Hepatocyte (in vitro differentiated cells): ENCODE data around the gene E2F3. TPM values are rescaled to one million over a fixed set of nuclear protein-coding genes. Genes with fewer than 3 reads are reported as not detected.

ENCODE experiments used
- DNase-seq: peaks from one replicate; pipeline ENCODE4 v3.0.0-alpha.2; 2016; ENCODE audit warnings: low spot score
- H2AFZ ChIP-seq: fragments of 200-600 bp; sonication (generic); 2 replicates; pipeline ENCODE4 v1.6.0; 2016; ENCODE audit warnings: antibody characterized with exemption, mild to moderate bottlenecking
- H3K27ac ChIP-seq: fragments of 200-600 bp; sonication (generic); 2 replicates; pipeline ENCODE4 v1.5.1; 2016; ENCODE audit warnings: mild to moderate bottlenecking
- H3K27me3 ChIP-seq: fragments of 200-600 bp; sonication (generic); 2 replicates; pipeline ENCODE4 v1.6.1; 2016
- H3K36me3 ChIP-seq: fragments of 200-600 bp; sonication (generic); replicated peaks from 2 replicates; pipeline ENCODE4 v1.5.1; 2016; ENCODE audit warnings: low read depth; ENCODE audit not compliant: insufficient read depth
- H3K4me1 ChIP-seq: fragments of 200-600 bp; sonication (generic); 2 replicates; pipeline ENCODE4 v1.5.1; 2016; ENCODE audit warnings: mild to moderate bottlenecking, moderate library complexity; ENCODE audit not compliant: insufficient read depth
- H3K4me2 ChIP-seq: fragments of 200-600 bp; sonication (generic); 2 replicates; pipeline ENCODE4 v1.6.0; 2016
- H3K4me3 ChIP-seq: fragments of 200-600 bp; sonication (generic); 2 replicates; pipeline ENCODE4 v1.5.1; 2016; ENCODE audit warnings: mild to moderate bottlenecking
- H3K79me2 ChIP-seq: fragments of 200-600 bp; sonication (generic); 2 replicates; pipeline ENCODE4 v1.6.0; 2017; ENCODE audit warnings: mild to moderate bottlenecking
- H3K9me2 ChIP-seq: fragments of 200-600 bp; sonication (generic); replicated peaks from 2 replicates; pipeline ENCODE4 v1.6.0; 2017; ENCODE audit warnings: mild to moderate bottlenecking; ENCODE audit not compliant: insufficient read depth
- H3K9me3 ChIP-seq: fragments of 200-600 bp; sonication (generic); 2 replicates; pipeline ENCODE4 v1.5.1; 2016; ENCODE audit warnings: low read depth, mild to moderate bottlenecking
- H4K20me1 ChIP-seq: fragments of 200-600 bp; sonication (generic); 2 replicates; pipeline ENCODE4 v1.6.0; 2016; ENCODE audit warnings: mild to moderate bottlenecking; ENCODE audit not compliant: insufficient read depth, poor library complexity, severe bottlenecking
- EZH2 ChIP-seq: fragments of 200-600 bp; sonication (generic); IDR thresholded peaks from 2 replicates; pipeline ENCODE4 v1.6.1; 2016; ENCODE audit warnings: antibody characterized with exemption, mild to moderate bottlenecking, borderline replicate concordance
- EZH2phosphoT487 ChIP-seq: fragments of 200-600 bp; sonication (generic); IDR thresholded peaks from one replicate; pipeline ENCODE4 v1.6.1; 2018; ENCODE audit warnings: antibody characterized with exemption, mild to moderate bottlenecking, low read depth, moderate library complexity; ENCODE audit not compliant: unreplicated experiment, severe bottlenecking
- WGBS: methylation state at CpG from one replicate; pipeline ENCODE4 v1.1.6; 2016; ENCODE audit warnings: low lambda C conversion rate; ENCODE audit errors: missing lambda C conversion rate; 5-methylcytosine and 5-hydroxymethylcytosine counted together
- polyA plus RNA-seq: library from polyadenylated mRNA; unstranded; fragments of >200 nt; fragmentation: Nextera tagmentation; extraction: Ambion mirVana; gene quantifications from 2 replicates; pipeline ENCODE4 v1.2.1, GENCODE V29; 2016
- total RNA-seq: library from RNA; depleted of rRNA; stranded (reverse); fragments of >200 nt; gene quantifications from 2 replicates; pipeline ENCODE4 v1.2.3, GENCODE V29; 2014
- TF ChIP-seq, protein P1 (sequence below): fragments of 200-600 bp; sonication (generic); IDR thresholded peaks from 2 replicates; pipeline ENCODE4 v1.5.1; 2016; ENCODE audit warnings: antibody characterized with exemption, mild to moderate bottlenecking; ENCODE audit not compliant: poor library complexity

E2F3 gene
- total and polyA plus RNA-seq, 2 experiments from 2014 or later: 8.4 to 13.3 TPM

- no peaks in the 10 kb centered on the region for H3K27me3 ChIP-seq
- H3K9me3 ChIP-seq: no peaks in the 10 kb centered on the region
- no peak overlapping the region for H3K27ac ChIP-seq
- H4K20me1 ChIP-seq: no peaks in the 10 kb centered on the region
- no peak overlapping the region for H3K4me2 ChIP-seq
- 93% methylated on average over 5 of the region's 5 CpGs for WGBS
- H3K4me3 ChIP-seq: no peak overlapping the region
- H3K4me1 ChIP-seq: no peaks in the 10 kb centered on the region
- no peak for DNase-seq
- no peak overlapping the region for H2AFZ ChIP-seq
- H3K36me3 ChIP-seq: no peaks in the 10 kb centered on the region
- no peaks in the 10 kb centered on the region for H3K9me2 ChIP-seq
- TF ChIP-seq, protein P1, sequence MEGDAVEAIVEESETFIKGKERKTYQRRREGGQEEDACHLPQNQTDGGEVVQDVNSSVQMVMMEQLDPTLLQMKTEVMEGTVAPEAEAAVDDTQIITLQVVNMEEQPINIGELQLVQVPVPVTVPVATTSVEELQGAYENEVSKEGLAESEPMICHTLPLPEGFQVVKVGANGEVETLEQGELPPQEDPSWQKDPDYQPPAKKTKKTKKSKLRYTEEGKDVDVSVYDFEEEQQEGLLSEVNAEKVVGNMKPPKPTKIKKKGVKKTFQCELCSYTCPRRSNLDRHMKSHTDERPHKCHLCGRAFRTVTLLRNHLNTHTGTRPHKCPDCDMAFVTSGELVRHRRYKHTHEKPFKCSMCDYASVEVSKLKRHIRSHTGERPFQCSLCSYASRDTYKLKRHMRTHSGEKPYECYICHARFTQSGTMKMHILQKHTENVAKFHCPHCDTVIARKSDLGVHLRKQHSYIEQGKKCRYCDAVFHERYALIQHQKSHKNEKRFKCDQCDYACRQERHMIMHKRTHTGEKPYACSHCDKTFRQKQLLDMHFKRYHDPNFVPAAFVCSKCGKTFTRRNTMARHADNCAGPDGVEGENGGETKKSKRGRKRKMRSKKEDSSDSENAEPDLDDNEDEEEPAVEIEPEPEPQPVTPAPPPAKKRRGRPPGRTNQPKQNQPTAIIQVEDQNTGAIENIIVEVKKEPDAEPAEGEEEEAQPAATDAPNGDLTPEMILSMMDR: no peak
- TF ChIP-seq EZH2phosphoT487: no peak
- TF ChIP-seq EZH2: no peak
- no peaks in the 10 kb centered on the region for H3K79me2 ChIP-seq
These were observed 82.3 kb downstream of the E2F3 start for GRCh38 chr6:20483887-20484497.

DNA sequence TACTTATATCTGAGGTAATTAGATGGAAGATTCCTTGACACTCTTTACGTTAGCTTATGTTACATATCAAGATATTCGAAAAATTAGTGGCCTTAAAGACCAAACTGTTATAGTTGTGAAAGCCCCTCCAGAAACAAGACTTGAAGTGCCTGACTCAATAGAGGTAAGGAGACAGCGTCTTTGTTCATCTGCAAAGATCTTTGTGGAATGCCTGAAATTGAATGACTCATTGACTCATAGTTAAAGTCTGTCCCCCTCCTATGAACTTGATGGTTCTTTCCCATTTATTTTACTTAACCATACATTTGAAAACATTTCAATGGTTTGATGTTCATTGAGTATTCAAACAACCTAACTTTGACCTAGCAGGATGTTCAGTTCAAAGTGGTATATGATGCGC, 85.0 kb downstream of the E2F3 start:
- Histone ChIP-seq H2AFZ (no peak overlapping the region), H3K27me3 (no peaks in the 10 kb centered on the region), H4K20me1 (no peaks in the 10 kb centered on the region), H3K79me2 (no peaks in the 10 kb centered on the region), H3K36me3 (no peaks in the 10 kb centered on the region), H3K4me1 (no peaks in the 10 kb centered on the region), H3K4me2 (no peak overlapping the region), H3K9me2 (no peaks in the 10 kb centered on the region), H3K9me3 (no peaks in the 10 kb centered on the region), H3K4me3 (no peak overlapping the region), H3K27ac (no peak overlapping the region)
- 98% methylated on average over 4 of the region's 4 CpGs for WGBS
- TF ChIP-seq, protein P1: no peak
- no peak for TF ChIP-seq EZH2
- TF ChIP-seq EZH2phosphoT487: no peak
- DNase-seq: no peak

- no peak overlapping the region for H3K4me2 ChIP-seq
- H3K27ac ChIP-seq: no peak overlapping the region
- WGBS: 92% methylated on average over 6 of the region's 6 CpGs
- DNase-seq: no peak
- no peaks in the 10 kb centered on the region for H3K9me3 ChIP-seq
- H2AFZ ChIP-seq: no peak overlapping the region
- no peaks in the 10 kb centered on the region for H3K9me2 ChIP-seq
- H3K4me3 ChIP-seq: no peak overlapping the region
- H4K20me1 ChIP-seq: no peaks in the 10 kb centered on the region
- H3K79me2 ChIP-seq: no peaks in the 10 kb centered on the region
- no peaks in the 10 kb centered on the region for H3K27me3 ChIP-seq
- no peaks in the 10 kb centered on the region for H3K36me3 ChIP-seq
- no peaks in the 10 kb centered on the region for H3K4me1 ChIP-seq
- TF ChIP-seq EZH2 (no peak), EZH2phosphoT487 (no peak)
- TF ChIP-seq, protein P1: no peak
These were observed 86.1 kb downstream of the E2F3 start for GRCh38 chr6:20487669-20488375.
